Brain microvascular endothelial cell (primary cell): Measurements from ENCODE around the gene PPP1R12A.
"Not testable (repeated sequence)": the region's sequence is repeated elsewhere in the genome, so short reads cannot be mapped to it uniquely, and the experiment has no call there.

Source experiments
- DNase-seq: peaks from one replicate; pipeline ENCODE4 v3.0.0-alpha.2; 2020
- H3K27ac ChIP-seq: fragments of 250-450 bp; sonication (Bioruptor Pico); 2 replicates; pipeline ENCODE4 v1.5.1; 2020; ENCODE audit warnings: mild to moderate bottlenecking, moderate library complexity
- H3K27me3 ChIP-seq: fragments of 250-450 bp; sonication (Bioruptor Pico); replicated peaks from 2 replicates; pipeline ENCODE4 v1.5.1; 2020; ENCODE audit warnings: mild to moderate bottlenecking
- H3K36me3 ChIP-seq: fragments of 250-450 bp; sonication (Bioruptor Pico); replicated peaks from 2 replicates; pipeline ENCODE4 v1.5.1; 2020; ENCODE audit warnings: mild to moderate bottlenecking
- H3K4me3 ChIP-seq: 2 replicates; pipeline ENCODE4 v1.5.1; 2011; ENCODE audit warnings: low read depth, mild to moderate bottlenecking, control low read depth, low read length, moderate library complexity
- in situ Hi-C: cut with HindIII; loops from 2 replicates; pipeline ENCODE4 v1.10.0; 2017; ENCODE audit warnings: low sequenced_read_pairs, low pct_ligation_motif_present
- TF ChIP-seq, protein P1 (sequence below): IDR thresholded peaks from 2 replicates; pipeline ENCODE4 v1.5.1; 2011; ENCODE audit warnings: low read depth, mild to moderate bottlenecking, moderate library complexity, low read length, control low read depth, inconsistent platforms; ENCODE audit errors: missing control alignments

Gene PPP1R12A

GRCh38 chr12:79884401-79885006 is 50.4 kb downstream of the PPP1R12A start:
- Histone ChIP-seq H3K36me3 (no peaks in the 10 kb centered on the region), H3K27me3 (no peaks in the 10 kb centered on the region), H3K4me3 (no peak overlapping the region), H3K27ac (no peak overlapping the region)
- no peak for DNase-seq
- TF ChIP-seq, protein P1, sequence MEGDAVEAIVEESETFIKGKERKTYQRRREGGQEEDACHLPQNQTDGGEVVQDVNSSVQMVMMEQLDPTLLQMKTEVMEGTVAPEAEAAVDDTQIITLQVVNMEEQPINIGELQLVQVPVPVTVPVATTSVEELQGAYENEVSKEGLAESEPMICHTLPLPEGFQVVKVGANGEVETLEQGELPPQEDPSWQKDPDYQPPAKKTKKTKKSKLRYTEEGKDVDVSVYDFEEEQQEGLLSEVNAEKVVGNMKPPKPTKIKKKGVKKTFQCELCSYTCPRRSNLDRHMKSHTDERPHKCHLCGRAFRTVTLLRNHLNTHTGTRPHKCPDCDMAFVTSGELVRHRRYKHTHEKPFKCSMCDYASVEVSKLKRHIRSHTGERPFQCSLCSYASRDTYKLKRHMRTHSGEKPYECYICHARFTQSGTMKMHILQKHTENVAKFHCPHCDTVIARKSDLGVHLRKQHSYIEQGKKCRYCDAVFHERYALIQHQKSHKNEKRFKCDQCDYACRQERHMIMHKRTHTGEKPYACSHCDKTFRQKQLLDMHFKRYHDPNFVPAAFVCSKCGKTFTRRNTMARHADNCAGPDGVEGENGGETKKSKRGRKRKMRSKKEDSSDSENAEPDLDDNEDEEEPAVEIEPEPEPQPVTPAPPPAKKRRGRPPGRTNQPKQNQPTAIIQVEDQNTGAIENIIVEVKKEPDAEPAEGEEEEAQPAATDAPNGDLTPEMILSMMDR = no peak
- in situ Hi-C loops = no loop called here

- Histone ChIP-seq H3K27me3 (no peaks in the 10 kb centered on the region), H3K27ac (peak overlapping the region; percentile 20), H3K4me3 (no peak overlapping the region), H3K36me3 (no peaks in the 10 kb centered on the region)
- DNase-seq = peak; percentile 55
- in situ Hi-C loops = no loop called here
- TF ChIP-seq, protein P1 = no peak
Observed at GRCh38 chr12:79883216-79883615, 51.7 kb downstream of the PPP1R12A start.

- Histone ChIP-seq H3K27me3 (no peaks in the 10 kb centered on the region), H3K27ac (no peak overlapping the region), H3K4me3 (no peak overlapping the region), H3K36me3 (no peaks in the 10 kb centered on the region)
- no peak for DNase-seq
- TF ChIP-seq, protein P1 = no peak
- in situ Hi-C loops = no loop called here
Observed at GRCh38 chr12:79881351-79881750, 53.5 kb downstream of the PPP1R12A start.

- H3K27ac ChIP-seq, H3K36me3 ChIP-seq, DNase-seq, H3K27me3 ChIP-seq, in situ Hi-C loops, H3K4me3 ChIP-seq: not testable (repeated sequence)
Observed at GRCh38 chr12:79878506-79878905, 56.4 kb downstream of the PPP1R12A start.

GRCh38 chr12:79877246-79877645 is 57.7 kb downstream of the PPP1R12A start:
- Histone ChIP-seq H3K27me3 (no peaks in the 10 kb centered on the region), H3K27ac (no peak overlapping the region), H3K36me3 (no peaks in the 10 kb centered on the region), H3K4me3 (no peak overlapping the region)
- in situ Hi-C loops = no loop called here
- no peak for DNase-seq
- TF ChIP-seq, protein P1 = no peak

DNA sequence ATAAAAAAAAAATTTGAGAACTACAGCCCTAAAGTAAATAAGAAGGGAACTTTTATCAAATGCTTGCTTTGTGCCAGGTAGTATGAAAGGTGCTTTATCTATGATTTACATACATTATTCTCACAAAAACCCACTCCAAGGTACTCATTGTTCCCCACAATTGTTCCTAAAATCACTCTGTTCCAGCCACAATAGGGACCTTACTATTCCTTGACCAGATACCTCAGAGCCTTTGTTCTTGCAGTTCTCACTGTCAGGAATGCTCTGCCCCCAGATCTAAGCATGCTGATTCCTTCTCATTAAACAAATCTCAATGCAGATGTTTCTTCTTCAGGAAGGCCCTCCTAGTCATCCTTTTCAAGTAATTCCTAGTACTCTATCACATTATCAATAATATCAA is 60.2 kb downstream of the PPP1R12A start:
- H3K27ac ChIP-seq = no peak overlapping the region
- in situ Hi-C loops = no loop called here
- DNase-seq = no peak
- H3K27me3 ChIP-seq = no peaks in the 10 kb centered on the region
- no peaks in the 10 kb centered on the region for H3K36me3 ChIP-seq
- TF ChIP-seq, protein P1 = no peak
- H3K4me3 ChIP-seq = no peak overlapping the region
